ENCODE data around the gene PATJ. TPM values are rescaled to one million over a fixed set of nuclear protein-coding genes. Genes with fewer than 3 reads are reported as not detected.

PATJ gene
- total and polyA plus RNA-seq, 2 of the 13 experiments (the other 11 are each of a cell fraction or from before 2014, with no cell fraction given): 6.2 to 16.8 TPM

DNA sequence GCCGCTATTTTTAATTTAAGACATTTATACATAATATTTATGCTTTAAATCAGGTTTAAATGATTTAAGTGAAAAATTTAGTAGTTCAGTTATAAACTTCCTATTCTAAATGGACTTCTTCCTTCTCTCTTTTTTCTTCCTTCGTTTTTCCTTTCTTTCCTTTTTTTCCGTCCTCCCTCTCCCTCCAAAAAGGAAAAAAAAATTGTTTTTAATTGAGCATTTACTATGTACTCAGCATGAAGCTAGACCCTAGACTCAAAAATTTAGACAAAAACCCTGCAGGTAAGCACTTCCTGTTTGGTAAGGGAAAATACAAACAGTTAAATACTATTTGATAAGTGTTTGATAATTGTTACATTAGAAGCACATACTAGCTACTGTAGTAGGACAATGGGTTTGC lies 14.7 kb upstream of the PATJ start:
- H2AFZ ChIP-seq (ENCODE audit: low read length): no peak overlapping the region
- no peaks in the 10 kb centered on the region for H4K20me1 ChIP-seq (ENCODE audit: insufficient read depth, low read length)
- H3K36me3 ChIP-seq (replicated peaks in 1 of 2; ENCODE audit: control insufficient read depth in 1 of 2, insufficient read depth in 2 of 2, low read length in 2 of 2): no peaks in the 10 kb centered on the region
- peaks cover 22% of the 10 kb centered on the region for H3K79me2 ChIP-seq (ENCODE audit: insufficient read depth, low read length)
- DNase-seq (ENCODE audit: low spot score) (no peak), ATAC-seq (no peak), FAIRE-seq (no peak)
- H3K9me3 ChIP-seq (ENCODE audit: low read length): no peaks in the 10 kb centered on the region
- 78% methylated on average over 3 of the region's 3 CpGs for WGBS (ENCODE audit: low lambda C conversion rate)
- no peak overlapping the region for H3K4me2 ChIP-seq (ENCODE audit: low read depth, low read length)
- ChIA-PET POLR2A (no interaction called here), CTCF (ENCODE audit: low intra/inter-chr PET ratio, low total read pairs) (no interaction called here)
- H3K9ac ChIP-seq (ENCODE audit: insufficient read depth, low read depth, low read length): no peak overlapping the region
- H3K27me3 ChIP-seq (ENCODE audit: control insufficient read depth in 1 of 2, insufficient read depth in 2 of 2, low read length in 2 of 2): no peaks in the 10 kb centered on the region; a peak in 1 of 5 replicates
- no peak overlapping the region for H3K4me3 ChIP-seq (replicated peaks in 1 of 3; ENCODE audit: insufficient read depth in 1 of 3, low read depth in 2 of 3, low read length in 3 of 3)
- H3K27ac ChIP-seq (ENCODE audit: extremely low read length, insufficient read depth, low read length): no peak overlapping the region
- intact Hi-C loops (cut with micrococcal nuclease; ENCODE audit: unreplicated experiment): loop anchor here (10.0 kb wide), 1 partner anchor 117 kb away; no protein-coding TSS in a partner anchor
- peaks cover 44% of the 10 kb centered on the region for H3K4me1 ChIP-seq (ENCODE audit: insufficient read depth, low read length)
- in situ Hi-C loops (cut with HindIII; ENCODE audit: extremely low pct_ligation_motif_present, low pct_unique_long_range_greater_than_20kb): no loop called here
- BruUV-seq (replicated peaks): no TSS peak
- TF ChIP-seq ZNF709 (CRISPR knock-in tag; IDR thresholded peaks at IDR 0.05) (no peak), CTCF (CRISPR knock-in tag; IDR thresholded peaks at IDR 0.05) (no peak), ZNF280D (CRISPR knock-in tag; IDR thresholded peaks at IDR 0.05) (no peak), GABPA (IDR thresholded peaks at IDR 0.05; ENCODE audit: low read depth, low read length) (no peak), GABPA (CRISPR knock-in tag; IDR thresholded peaks at IDR 0.05; ENCODE audit: low read depth) (no peak), THAP7 (CRISPR knock-in tag; IDR thresholded peaks at IDR 0.05) (no peak), MLLT10 (CRISPR knock-in tag; IDR thresholded peaks at IDR 0.05) (no peak), LBX2 (CRISPR knock-in tag; IDR thresholded peaks at IDR 0.05; ENCODE audit: borderline replicate concordance) (no peak), XBP1 (CRISPR knock-in tag; IDR thresholded peaks at IDR 0.05) (no peak), ZNF451 (CRISPR knock-in tag; IDR thresholded peaks at IDR 0.05) (no peak), ZNF275 (CRISPR knock-in tag; IDR thresholded peaks at IDR 0.05; ENCODE audit: borderline replicate concordance) (no peak), ZFYVE20 (CRISPR knock-in tag; IDR thresholded peaks at IDR 0.05; ENCODE audit: borderline replicate concordance, low read depth) (no peak), ZNF761 (CRISPR knock-in tag; conservative IDR thresholded peaks at IDR 0.05) (no peak), PCBP1 (IDR thresholded peaks at IDR 0.05; ENCODE audit: borderline replicate concordance, low read depth, low read length) (no peak)
- TF ChIP-seq, protein P1, sequence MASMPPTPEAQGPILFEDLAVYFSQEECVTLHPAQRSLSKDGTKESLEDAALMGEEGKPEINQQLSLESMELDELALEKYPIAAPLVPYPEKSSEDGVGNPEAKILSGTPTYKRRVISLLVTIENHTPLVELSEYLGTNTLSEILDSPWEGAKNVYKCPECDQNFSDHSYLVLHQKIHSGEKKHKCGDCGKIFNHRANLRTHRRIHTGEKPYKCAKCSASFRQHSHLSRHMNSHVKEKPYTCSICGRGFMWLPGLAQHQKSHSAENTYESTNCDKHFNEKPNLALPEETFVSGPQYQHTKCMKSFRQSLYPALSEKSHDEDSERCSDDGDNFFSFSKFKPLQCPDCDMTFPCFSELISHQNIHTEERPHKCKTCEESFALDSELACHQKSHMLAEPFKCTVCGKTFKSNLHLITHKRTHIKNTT (CRISPR knock-in tag; IDR thresholded peaks at IDR 0.05): no peak
